ENCODE data around the gene COQ10A.

GRCh38 chr12:56248711-56249110 lies 18.0 kb upstream of the COQ10A start:
- TF ChIP-seq CTCF (IDR thresholded peaks at IDR 0.05; ENCODE audit: low read length) (no peak), EZH2 (IDR thresholded peaks at IDR 0.05; ENCODE audit: borderline replicate concordance, low read length) (no peak)

Data from OCI-LY1 (cell line).